Glomerular visceral epithelial cell (primary cell): Measurements from ENCODE around the gene SERINC2.
"Not testable (repeated sequence)": the region's sequence is repeated elsewhere in the genome, so short reads cannot be mapped to it uniquely, and the experiment has no call there.

Experiments
- DNase-seq: peaks from one replicate; pipeline ENCODE4 v3.0.0-alpha.2; 2016; ENCODE audit errors: extremely low spot score

The SERINC2 gene

GRCh38 chr1:31383967-31384366 is 29.0 kb upstream of the SERINC2 start:
- no peak for DNase-seq

GRCh38 chr1:31386576-31387243 is 26.3 kb upstream of the SERINC2 start:
- not testable (repeated sequence) for DNase-seq

DNA sequence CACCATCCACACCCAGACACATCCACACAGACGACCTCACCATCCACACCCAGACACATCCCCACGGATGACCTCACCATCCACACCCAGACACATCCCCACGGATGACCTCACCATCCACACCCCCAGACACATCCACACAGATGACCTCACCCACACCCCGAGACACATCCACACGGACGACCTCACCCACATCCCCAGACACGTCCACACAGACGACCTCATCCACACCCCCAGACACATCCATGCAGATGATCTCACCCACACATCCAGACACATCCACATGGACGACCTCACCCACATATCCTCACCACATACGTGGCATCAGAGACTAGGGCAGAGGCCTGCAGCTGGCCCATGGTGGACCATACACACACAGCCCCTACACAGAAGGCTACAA is 25.4 kb upstream of the SERINC2 start:
- DNase-seq: peak; percentile 48

GRCh38 chr1:31389616-31390015 is 23.4 kb upstream of the SERINC2 start:
- DNase-seq: no peak

GRCh38 chr1:31390071-31390470 is 22.9 kb upstream of the SERINC2 start:
- DNase-seq: no peak

GRCh38 chr1:31393463-31393862 is 19.6 kb upstream of the SERINC2 start:
- DNase-seq: no peak

DNA sequence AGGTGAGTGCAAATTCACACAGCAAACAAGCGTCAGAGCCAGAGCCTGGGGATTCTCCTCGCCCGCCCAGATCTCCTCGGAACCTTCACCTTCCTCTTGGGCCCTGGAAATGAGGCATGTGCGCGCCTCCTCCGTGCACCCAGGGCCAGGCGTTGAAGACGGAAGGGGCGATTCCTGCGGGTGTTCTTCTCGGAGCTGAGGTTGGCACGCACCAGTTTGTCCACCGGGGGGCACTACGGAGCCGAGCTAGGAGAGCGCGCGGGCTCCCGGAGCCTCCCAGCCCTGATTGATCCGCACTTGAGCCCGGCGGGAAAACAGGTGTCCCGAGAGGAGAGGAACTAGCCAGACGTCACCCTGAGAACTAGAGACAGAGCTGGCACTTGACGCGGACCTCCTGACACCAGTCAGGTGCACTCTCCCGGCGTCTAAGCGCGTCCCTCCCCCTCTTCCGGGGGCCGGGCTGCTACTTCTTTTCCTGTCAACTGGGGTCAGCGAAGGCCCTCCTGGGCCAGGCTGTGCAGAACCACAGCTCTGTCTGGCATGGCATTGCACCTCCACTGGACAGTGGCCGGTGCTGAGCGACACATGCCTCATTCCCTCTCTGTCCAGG is 18.3 kb upstream of the SERINC2 start:
- DNase-seq: peak; percentile 87

DNA sequence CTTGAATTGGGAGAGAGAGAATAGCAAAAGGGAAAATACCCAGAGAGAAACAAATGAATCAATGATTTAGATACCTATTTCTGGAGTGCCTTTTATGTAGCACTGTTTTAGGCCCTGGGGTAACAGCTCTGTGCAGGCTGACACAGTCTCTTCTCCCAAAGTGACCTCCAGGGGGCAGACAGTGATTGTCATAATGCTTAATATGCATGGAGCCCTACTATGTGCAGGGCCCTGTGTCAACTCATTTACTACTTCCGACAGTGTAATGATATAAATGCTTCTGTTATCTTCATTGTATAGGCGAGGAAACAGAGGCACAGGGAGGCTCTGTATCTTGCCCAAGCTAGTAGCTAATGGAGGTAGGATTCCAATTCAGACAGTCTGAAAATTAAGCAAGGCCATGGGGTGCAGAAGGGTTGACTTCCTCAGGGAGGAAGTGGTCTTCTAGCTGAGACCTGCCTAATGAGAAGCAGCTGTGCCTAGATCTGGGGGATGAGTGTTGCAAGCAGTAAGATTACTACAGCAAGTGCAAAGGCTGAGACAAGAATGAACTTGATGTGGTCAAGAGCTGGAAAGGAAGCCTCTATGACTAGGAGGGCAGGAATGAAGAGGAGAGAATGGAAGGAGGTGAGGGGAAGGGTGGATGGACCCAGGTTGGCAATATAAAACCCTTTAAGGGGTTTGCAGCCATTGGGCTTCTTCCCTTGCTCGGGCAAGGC is 16.2 kb upstream of the SERINC2 start:
- peak; percentile 43 for DNase-seq

DNA sequence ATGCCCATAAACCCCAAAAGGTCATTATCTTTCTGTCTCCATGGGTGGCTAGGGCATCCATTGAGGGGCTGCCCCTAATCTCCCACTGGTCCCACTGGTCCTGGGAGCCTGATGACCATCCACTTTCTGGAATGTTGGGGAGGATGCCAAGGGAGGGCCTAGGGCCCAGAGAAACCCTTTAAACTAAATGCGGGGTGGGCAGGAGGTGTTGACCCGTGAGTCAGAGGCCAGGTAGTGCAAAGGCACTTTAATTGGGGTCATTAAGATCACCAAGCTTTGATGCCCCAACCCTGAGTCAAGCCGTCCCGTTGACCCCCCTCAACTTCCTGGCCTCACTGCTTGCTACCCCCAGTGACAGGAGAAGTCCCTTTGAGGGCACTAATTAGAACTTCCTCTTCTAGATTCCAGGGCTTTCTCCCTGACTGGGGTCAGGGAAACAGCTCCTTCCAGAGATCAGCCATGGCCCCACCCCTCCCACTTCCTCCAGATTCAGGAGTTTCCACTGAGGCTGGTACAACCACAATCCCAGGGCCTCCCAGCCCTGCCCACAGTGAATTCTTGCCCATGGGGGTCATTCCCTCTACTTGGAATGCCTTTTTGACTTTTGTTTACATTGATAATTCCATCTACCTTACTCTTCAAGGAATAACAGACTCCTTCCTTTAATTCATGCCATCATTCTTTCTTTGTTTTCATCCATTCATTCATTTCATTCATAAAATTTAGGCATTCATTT is 15.5 kb upstream of the SERINC2 start:
- DNase-seq: peak; percentile 41

- DNase-seq: no peak
These were observed 14.8 kb upstream of the SERINC2 start for GRCh38 chr1:31398246-31398645.

GRCh38 chr1:31399976-31400375 is 13.0 kb upstream of the SERINC2 start:
- DNase-seq: no peak

- DNase-seq: no peak
These were observed 12.6 kb upstream of the SERINC2 start for GRCh38 chr1:31400393-31400792.

DNA sequence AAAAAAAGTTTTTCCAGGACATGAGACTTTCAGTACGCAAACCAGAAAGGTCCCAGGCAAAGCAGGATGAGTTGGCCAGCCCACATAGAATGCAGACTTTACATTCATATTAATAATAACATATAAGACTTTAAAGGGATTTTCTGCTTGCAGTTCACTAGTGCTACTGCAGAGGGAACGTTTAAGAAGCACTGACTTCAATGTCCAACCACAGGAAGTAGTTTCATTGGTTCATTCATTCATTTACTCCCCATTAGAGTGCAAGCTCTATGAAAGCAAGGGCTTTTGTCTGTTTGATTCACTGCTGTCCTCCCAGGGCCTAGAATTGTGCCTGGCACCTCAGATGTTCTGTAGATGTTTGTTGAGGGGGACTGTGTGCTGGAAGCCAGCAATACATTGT is 11.8 kb upstream of the SERINC2 start:
- DNase-seq: no peak

DNA sequence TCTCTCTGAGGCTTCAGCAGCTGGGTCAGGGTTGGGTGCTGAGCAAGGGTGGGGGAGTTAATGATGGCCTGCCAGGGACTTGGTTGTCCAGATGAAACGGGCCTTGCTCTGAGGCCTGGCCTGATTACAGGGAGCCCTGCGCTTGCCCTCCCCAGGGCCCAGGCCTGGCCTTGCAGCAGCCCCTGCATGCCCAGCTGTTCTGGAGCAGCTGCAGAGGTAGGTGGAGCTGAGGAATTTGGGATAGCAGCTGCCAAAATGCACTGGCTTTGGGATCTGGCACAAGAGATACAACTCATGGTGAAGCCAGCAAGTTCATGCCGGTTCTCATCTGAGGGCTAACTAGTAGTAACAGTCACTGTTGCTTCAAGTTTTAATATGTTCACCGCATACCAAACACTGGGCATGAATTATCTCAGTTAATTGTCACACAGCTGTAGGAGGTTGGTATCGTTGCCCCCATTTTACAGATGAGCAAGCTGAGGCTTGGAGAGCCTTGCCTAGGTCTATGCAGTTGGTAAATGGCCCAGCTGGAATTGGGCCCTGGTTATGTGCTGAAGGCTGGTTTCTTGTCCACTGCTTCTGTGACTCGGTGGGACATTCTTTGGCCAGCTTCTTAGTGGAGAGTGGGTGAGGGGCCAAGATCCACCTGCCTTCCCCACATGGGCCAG is 7.3 kb upstream of the SERINC2 start:
- no peak for DNase-seq

DNA sequence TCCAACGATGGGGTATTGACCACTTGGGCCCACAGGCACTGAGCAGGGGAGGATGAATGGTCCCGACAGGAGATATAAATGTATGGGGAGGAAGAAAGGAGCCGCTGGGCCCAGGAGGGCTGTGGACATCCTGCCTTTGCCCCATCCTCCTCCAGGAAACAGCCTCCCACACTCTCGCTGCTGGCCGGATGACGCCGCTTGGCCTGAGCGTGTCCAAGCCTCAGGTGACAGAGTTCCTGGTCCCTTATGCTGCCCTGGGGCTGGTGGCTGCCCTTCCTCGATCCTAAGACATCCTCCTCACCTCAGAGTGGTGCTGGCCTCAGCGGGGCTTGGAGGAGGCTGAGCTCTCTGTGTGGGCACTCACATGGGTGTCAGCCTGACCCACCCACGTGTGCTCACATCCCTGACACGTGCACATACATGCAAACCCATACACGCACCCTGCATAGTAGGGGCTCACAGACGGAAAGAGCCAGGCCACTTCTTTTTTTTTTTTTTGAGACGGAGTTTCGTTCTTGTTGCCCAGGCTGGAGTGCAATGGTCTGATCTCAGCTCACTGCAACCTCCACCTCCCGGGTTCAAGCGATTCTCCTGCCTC is 5.9 kb upstream of the SERINC2 start:
- DNase-seq: no peak

GRCh38 chr1:31408788-31409318 is 4.2 kb upstream of the SERINC2 start:
- no peak for DNase-seq

GRCh38 chr1:31409946-31410858 is 2.8 kb upstream of the SERINC2 start:
- DNase-seq: no peak

GRCh38 chr1:31410871-31411270 is 2.1 kb upstream of the SERINC2 start:
- DNase-seq: no peak

GRCh38 chr1:31412205-31412604 is 808 bp upstream of the SERINC2 start:
- no peak for DNase-seq

- peak; percentile 62 for DNase-seq
These were observed 490 bp downstream of the SERINC2 start for GRCh38 chr1:31413405-31414001.
